Right ventricle myocardium inferior (tissue), 1 donor: ENCODE results near the gene SASS6. TPM values are rescaled to one million over a fixed set of nuclear protein-coding genes. Genes with fewer than 3 reads are reported as not detected.
"Not testable (repeated sequence)": the region's sequence is repeated elsewhere in the genome, so short reads cannot be mapped to it uniquely, and the experiment has no call there.

Experiments
- ATAC-seq: fragments of 200-7000 bp; cut with Tn5 transposase; one replicate; pipeline ENCODE4 v1.9.1; 2020; ENCODE audit warnings: mild to moderate bottlenecking, moderate library complexity
- DNase-seq: peaks from one replicate; pipeline ENCODE4 v3.0.0; 2021; ENCODE audit errors: missing footprints
- intact Hi-C: fragments of 100-400 bp; cut with DNase I; formaldehyde crosslinking; loops from one replicate; pipeline ENCODE4 v1.11.0; 2022
- total RNA-seq: library from RNA; stranded (reverse); fragmentation: NEBNext Ultra II Directional; extraction: Animal tissue kit (Norgen Biotek cat#: 25700); gene quantifications from one replicate; pipeline ENCODE4 v1.2.1, GENCODE V29; 2021
- donor health status: DM: no; HTN: yes; CAD: no; lungs with severe emphysema.

Gene SASS6
- total RNA-seq, 1 donor from 2014 or later: 2.2 TPM

GRCh38 chr1:100065183-100065968 is 67.4 kb downstream of the SASS6 start:
- no peak for DNase-seq
- intact Hi-C loops: no loop called here
- ATAC-seq: no peak

- intact Hi-C loops: no loop called here
- DNase-seq (no peak), ATAC-seq (no peak)
Measured at GRCh38 chr1:100061681-100062080, 71.0 kb downstream of the SASS6 start.

GRCh38 chr1:100053727-100054126 is 79.0 kb downstream of the SASS6 start:
- intact Hi-C loops: no loop called here
- no peak for ATAC-seq
- DNase-seq: no peak

GRCh38 chr1:100053119-100053518 is 79.6 kb downstream of the SASS6 start:
- intact Hi-C loops: no loop called here
- no peak for ATAC-seq
- DNase-seq: no peak

GRCh38 chr1:100051893-100052292 is 80.8 kb downstream of the SASS6 start:
- DNase-seq: no peak
- intact Hi-C loops: no loop called here
- no peak for ATAC-seq

GRCh38 chr1:100051401-100051800 is 81.3 kb downstream of the SASS6 start:
- ATAC-seq (no peak), DNase-seq (no peak)
- intact Hi-C loops: no loop called here

- ATAC-seq (no peak), DNase-seq (no peak)
- intact Hi-C loops: no loop called here
Measured at GRCh38 chr1:100050139-100050538, 82.6 kb downstream of the SASS6 start.

GRCh38 chr1:100047235-100047708 is 85.5 kb downstream of the SASS6 start:
- ATAC-seq, DNase-seq, intact Hi-C loops: not testable (repeated sequence)

- DNase-seq: no peak
- no peak for ATAC-seq
- intact Hi-C loops: no loop called here
Measured at GRCh38 chr1:100045206-100045605, 87.5 kb downstream of the SASS6 start.

- no peak for ATAC-seq
- intact Hi-C loops: loop anchor here (5.0 kb wide), 1 partner anchor 72 kb away; the partner anchor contains the start of gene SLC35A3
- DNase-seq: no peak
Measured at GRCh38 chr1:100039591-100039990, 93.1 kb downstream of the SASS6 start.

- intact Hi-C loops: loop anchor here (5.0 kb wide), 1 partner anchor 71 kb away; the partner anchor contains the start of gene SLC35A3
- DNase-seq: peak; percentile 87
- ATAC-seq: peak; percentile 48
Measured at GRCh38 chr1:100038660-100039287, 94.0 kb downstream of the SASS6 start.

- intact Hi-C loops: loop anchor here (5.0 kb wide), 1 partner anchor 71 kb away; the partner anchor contains the start of gene SLC35A3
- DNase-seq: peak; percentile 97
- peak; percentile 100 for ATAC-seq
Measured at GRCh38 chr1:100037927-100038659, 94.6 kb downstream of the SASS6 start.

GRCh38 chr1:100037656-100037926 is 95.1 kb downstream of the SASS6 start:
- intact Hi-C loops: loop anchor here (5.0 kb wide), 1 partner anchor 70 kb away; the partner anchor contains the start of gene SLC35A3
- DNase-seq (no peak), ATAC-seq (no peak)

GRCh38 chr1:100036718-100037655 is 95.7 kb downstream of the SASS6 start:
- DNase-seq (no peak), ATAC-seq (no peak)
- intact Hi-C loops: loop anchor here (5.0 kb wide), 1 partner anchor 70 kb away; the partner anchor contains the start of gene SLC35A3

GRCh38 chr1:100035214-100035613 is 97.5 kb downstream of the SASS6 start:
- no peak for DNase-seq
- ATAC-seq: no peak
- intact Hi-C loops: loop anchor here (5.0 kb wide), 1 partner anchor 68 kb away; the partner anchor contains the start of gene SLC35A3

GRCh38 chr1:100034470-100034869 is 98.3 kb downstream of the SASS6 start:
- no peak for ATAC-seq
- no peak for DNase-seq
- intact Hi-C loops: no loop called here
